WTC11 (cell line): ENCODE results near the gene ITGA1. TPM values are rescaled to one million over a fixed set of nuclear protein-coding genes. Genes with fewer than 3 reads are reported as not detected.

ENCODE experiments used
- ATAC-seq: fragments of 200-7000 bp; cut with Tn5 transposase; 2 replicates; pipeline ENCODE4 v1.10.0; 2021; ENCODE audit warnings: mild to moderate bottlenecking, moderate library complexity
- CTCF ChIA-PET: fragments of 300-600 bp; sonication (Branson Sonifier 250); formaldehyde crosslinking; loops from one replicate; lab custom pipeline; 2021; ENCODE audit warnings: antibody characterized with exemption; lab: Charles Lee
- POLR2A ChIA-PET: fragments of 350-600 bp; sonication (Branson Sonifier 250); formaldehyde crosslinking; loops from one replicate; lab custom pipeline; 2021; ENCODE audit warnings: antibody characterized with exemption; lab: Charles Lee
- DNase-seq: peaks from one replicate; pipeline ENCODE4 v3.0.0; 2021; ENCODE audit warnings: low spot score
- H3K27ac Mint-ChIP-seq: 2 replicates; pipeline ENCODE4 v1.8.0; 2021; ENCODE audit warnings: mixed read lengths
- H3K27me3 Mint-ChIP-seq: 2 replicates; pipeline ENCODE4 v1.8.0; 2021; ENCODE audit warnings: low read depth, mild to moderate bottlenecking, moderate library complexity, mixed read lengths
- H3K36me3 Mint-ChIP-seq: 2 replicates; pipeline ENCODE4 v1.8.0; 2021; ENCODE audit warnings: mixed read lengths
- H3K4me1 Mint-ChIP-seq: 2 replicates; pipeline ENCODE4 v1.8.0; 2022; ENCODE audit warnings: mixed read lengths
- H3K4me3 Mint-ChIP-seq: 2 replicates; pipeline ENCODE4 v1.8.0; 2021; ENCODE audit warnings: mild to moderate bottlenecking, moderate library complexity, mixed read lengths
- H3K9me3 Mint-ChIP-seq: 2 replicates; pipeline ENCODE4 v1.8.0; 2021; ENCODE audit warnings: mixed read lengths
- CBFB ChIP-seq: sonication (generic); formaldehyde crosslinking; IDR thresholded peaks from 2 replicates; pipeline ENCODE4 v1.8.1; 2022; ENCODE audit warnings: mild to moderate bottlenecking, low read depth, missing genetic modification reagents
- CREB1 ChIP-seq: sonication (generic); formaldehyde crosslinking; IDR thresholded peaks from 2 replicates; pipeline ENCODE4 v1.8.0; 2023; ENCODE audit warnings: mild to moderate bottlenecking, missing genetic modification reagents
- FOXK1 ChIP-seq: sonication (generic); formaldehyde crosslinking; IDR thresholded peaks from 2 replicates; pipeline ENCODE4 v1.8.0; 2022; ENCODE audit warnings: mild to moderate bottlenecking, moderate library complexity, missing genetic modification reagents
- FOXP1 ChIP-seq: sonication (generic); formaldehyde crosslinking; IDR thresholded peaks from 2 replicates; pipeline ENCODE4 v1.8.0; 2022; ENCODE audit warnings: missing genetic modification reagents, mild to moderate bottlenecking, moderate library complexity, borderline replicate concordance
- GABPB1 ChIP-seq: sonication (generic); formaldehyde crosslinking; IDR thresholded peaks from 2 replicates; pipeline ENCODE4 v1.8.1; 2023; ENCODE audit warnings: mild to moderate bottlenecking, missing genetic modification reagents
- IRF2 ChIP-seq: sonication (generic); formaldehyde crosslinking; IDR thresholded peaks from 2 replicates; pipeline ENCODE4 v1.8.0; 2022; ENCODE audit warnings: low read depth, missing genetic modification reagents, borderline replicate concordance
- MYBL2 ChIP-seq: sonication (generic); formaldehyde crosslinking; IDR thresholded peaks from 2 replicates; pipeline ENCODE4 v1.8.1; 2023; ENCODE audit warnings: mild to moderate bottlenecking, moderate library complexity, missing genetic modification reagents
- NFATC4 ChIP-seq: fragments of 250-450 bp; sonication (Bioruptor Pico); IDR thresholded peaks from 2 replicates; pipeline ENCODE4 v1.9.0; 2021; ENCODE audit warnings: mild to moderate bottlenecking
- NFYB ChIP-seq: sonication (generic); formaldehyde crosslinking; conservative IDR thresholded peaks from 2 replicates; pipeline ENCODE4 v1.8.0; 2022; ENCODE audit warnings: low read depth, missing genetic modification reagents
- NR1H2 ChIP-seq: sonication (generic); formaldehyde crosslinking; IDR thresholded peaks from 2 replicates; pipeline ENCODE4 v1.9.0; 2021; ENCODE audit warnings: mild to moderate bottlenecking, moderate library complexity, missing genetic modification reagents
- PRRX2 ChIP-seq: fragments of 250-450 bp; sonication (Bioruptor Pico); IDR thresholded peaks from 2 replicates; pipeline ENCODE4 v1.8.0; 2021; ENCODE audit warnings: mild to moderate bottlenecking
- RELA ChIP-seq: sonication (generic); formaldehyde crosslinking; IDR thresholded peaks from 2 replicates; pipeline ENCODE4 v1.8.1; 2022; ENCODE audit warnings: missing genetic modification reagents, mild to moderate bottlenecking, borderline replicate concordance
- TP53 ChIP-seq: sonication (generic); formaldehyde crosslinking; IDR thresholded peaks from 2 replicates; pipeline ENCODE4 v1.8.1; 2023; ENCODE audit warnings: mild to moderate bottlenecking, missing genetic modification reagents
- ZNF121 ChIP-seq: sonication (generic); formaldehyde crosslinking; IDR thresholded peaks from 2 replicates; pipeline ENCODE4 v1.8.0; 2023; ENCODE audit warnings: missing genetic modification reagents
- total RNA-seq: library from RNA; stranded (reverse); gene quantifications from 3 replicates; pipeline ENCODE4 v1.2.3, GENCODE V29; 2021
- TF ChIP-seq, protein P1 (sequence below): sonication (generic); formaldehyde crosslinking; IDR thresholded peaks from 2 replicates; pipeline ENCODE4 v1.8.1; 2022; ENCODE audit warnings: mild to moderate bottlenecking, missing genetic modification reagents, moderate library complexity, borderline replicate concordance
- TF ChIP-seq, protein P2 (sequence below): fragments of 250-450 bp; sonication (Bioruptor Pico); IDR thresholded peaks from 2 replicates; pipeline ENCODE4 v1.9.0; 2021; ENCODE audit warnings: mild to moderate bottlenecking
- TF ChIP-seq, protein P3 (sequence below): sonication (generic); formaldehyde crosslinking; IDR thresholded peaks from 2 replicates; pipeline ENCODE4 v1.8.0; 2023; ENCODE audit warnings: missing genetic modification reagents, mild to moderate bottlenecking, borderline replicate concordance
- TF ChIP-seq, protein P4 (sequence below): fragments of 200-600 bp; IDR thresholded peaks from 2 replicates; pipeline ENCODE4 v1.8.0; 2022; ENCODE audit warnings: antibody characterized with exemption
- TF ChIP-seq, protein P5 (sequence below): sonication (generic); formaldehyde crosslinking; IDR thresholded peaks from 2 replicates; pipeline ENCODE4 v1.8.1; 2023; ENCODE audit warnings: mild to moderate bottlenecking, missing genetic modification reagents
- TF ChIP-seq, protein P6 (sequence below): sonication (generic); formaldehyde crosslinking; IDR thresholded peaks from 2 replicates; pipeline ENCODE4 v1.8.1; 2023; ENCODE audit warnings: mild to moderate bottlenecking, missing genetic modification reagents
- TF ChIP-seq, protein P7 (sequence below): sonication (generic); formaldehyde crosslinking; conservative IDR thresholded peaks from 2 replicates; pipeline ENCODE4 v1.8.1; 2022; ENCODE audit warnings: mild to moderate bottlenecking, missing genetic modification reagents

The ITGA1 gene
- total RNA-seq, 1 experiment from 2014 or later: 6.5 TPM

DNA sequence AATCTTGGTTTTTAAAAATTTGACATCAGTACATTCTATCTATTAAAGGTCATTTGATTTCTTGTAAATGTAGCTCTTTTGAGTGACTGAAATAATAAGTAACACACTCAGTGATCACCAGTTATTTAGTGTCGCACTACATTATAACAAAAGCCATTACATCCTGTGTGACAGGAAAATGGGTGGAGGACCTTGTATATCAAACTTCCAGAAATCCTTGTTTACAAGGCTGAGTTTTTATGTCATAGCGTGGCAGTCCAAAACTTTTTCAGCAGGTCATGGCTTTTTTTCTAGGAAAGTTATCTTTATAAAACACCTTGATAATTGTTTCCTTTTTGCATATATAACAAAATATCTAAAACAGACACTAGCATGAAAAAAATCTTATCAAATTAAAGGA is 14.4 kb upstream of the ITGA1 start:
- no peak overlapping the region for H3K4me3 Mint-ChIP-seq
- ChIA-PET CTCF (interaction anchor here (0.9 to 1.4 kb wide), 2 partner anchors 26 to 80 kb away, joined by 3 read pairs; no protein-coding TSS in a partner anchor), POLR2A (interaction anchor here (0.6 kb wide), 1 partner anchor 69 kb away, joined by 5 read pairs; no protein-coding TSS in a partner anchor)
- DNase-seq (no peak), ATAC-seq (no peak)
- H3K27ac Mint-ChIP-seq: no peak overlapping the region
- H3K27me3 Mint-ChIP-seq: no peaks in the 10 kb centered on the region
- no peaks in the 10 kb centered on the region; the same call in 1 of the 2 replicates for H3K9me3 Mint-ChIP-seq
- peaks cover 18% of the 10 kb centered on the region for H3K4me1 Mint-ChIP-seq
- no peaks in the 10 kb centered on the region for H3K36me3 Mint-ChIP-seq
- TF ChIP-seq NR1H2 (CRISPR knock-in tag) (no peak), RELA (CRISPR knock-in tag) (no peak), CBFB (no peak), NFATC4 (CRISPR knock-in tag) (no peak), TP53 (no peak)

DNA sequence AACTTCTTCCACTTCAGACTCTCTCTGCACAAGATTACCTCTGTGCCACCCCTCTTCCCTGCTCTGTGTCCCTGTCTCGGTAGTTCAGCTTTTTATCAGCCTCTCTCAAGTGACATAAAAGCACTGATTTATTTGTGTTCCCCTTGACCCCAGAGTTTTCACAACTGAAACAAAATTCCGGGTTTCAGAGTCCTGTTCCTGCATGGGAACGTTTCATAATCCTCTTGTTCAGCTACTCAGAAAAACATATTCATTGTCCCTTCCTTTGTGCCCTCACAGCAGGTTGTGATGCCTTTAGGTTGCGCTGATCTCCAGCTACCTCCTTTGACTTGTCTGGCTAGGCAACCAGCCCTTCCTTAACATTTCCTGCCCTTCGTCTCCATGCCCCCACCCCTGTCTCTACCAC is 13.7 kb upstream of the ITGA1 start:
- CTCF ChIA-PET: interaction anchor here (0.9 to 1.4 kb wide), 2 partner anchors 25 to 81 kb away, joined by 3 read pairs; no protein-coding TSS in a partner anchor
- TF ChIP-seq FOXK1 (CRISPR knock-in tag) (no peak), IRF2 (CRISPR knock-in tag) (no peak), ZNF121 (CRISPR knock-in tag) (no peak), PRRX2 (CRISPR knock-in tag) (no peak), MYBL2 (CRISPR knock-in tag) (no peak), CREB1 (CRISPR knock-in tag) (no peak), GABPB1 (CRISPR knock-in tag) (no peak), FOXP1 (no peak), RELA (CRISPR knock-in tag) (no peak), NFYB (no peak)
- TF ChIP-seq, protein P1, sequence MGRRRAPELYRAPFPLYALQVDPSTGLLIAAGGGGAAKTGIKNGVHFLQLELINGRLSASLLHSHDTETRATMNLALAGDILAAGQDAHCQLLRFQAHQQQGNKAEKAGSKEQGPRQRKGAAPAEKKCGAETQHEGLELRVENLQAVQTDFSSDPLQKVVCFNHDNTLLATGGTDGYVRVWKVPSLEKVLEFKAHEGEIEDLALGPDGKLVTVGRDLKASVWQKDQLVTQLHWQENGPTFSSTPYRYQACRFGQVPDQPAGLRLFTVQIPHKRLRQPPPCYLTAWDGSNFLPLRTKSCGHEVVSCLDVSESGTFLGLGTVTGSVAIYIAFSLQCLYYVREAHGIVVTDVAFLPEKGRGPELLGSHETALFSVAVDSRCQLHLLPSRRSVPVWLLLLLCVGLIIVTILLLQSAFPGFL (CRISPR knock-in tag): no peak
- TF ChIP-seq, protein P2, sequence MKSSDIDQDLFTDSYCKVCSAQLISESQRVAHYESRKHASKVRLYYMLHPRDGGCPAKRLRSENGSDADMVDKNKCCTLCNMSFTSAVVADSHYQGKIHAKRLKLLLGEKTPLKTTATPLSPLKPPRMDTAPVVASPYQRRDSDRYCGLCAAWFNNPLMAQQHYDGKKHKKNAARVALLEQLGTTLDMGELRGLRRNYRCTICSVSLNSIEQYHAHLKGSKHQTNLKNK (CRISPR knock-in tag): no peak
- TF ChIP-seq, protein P3, sequence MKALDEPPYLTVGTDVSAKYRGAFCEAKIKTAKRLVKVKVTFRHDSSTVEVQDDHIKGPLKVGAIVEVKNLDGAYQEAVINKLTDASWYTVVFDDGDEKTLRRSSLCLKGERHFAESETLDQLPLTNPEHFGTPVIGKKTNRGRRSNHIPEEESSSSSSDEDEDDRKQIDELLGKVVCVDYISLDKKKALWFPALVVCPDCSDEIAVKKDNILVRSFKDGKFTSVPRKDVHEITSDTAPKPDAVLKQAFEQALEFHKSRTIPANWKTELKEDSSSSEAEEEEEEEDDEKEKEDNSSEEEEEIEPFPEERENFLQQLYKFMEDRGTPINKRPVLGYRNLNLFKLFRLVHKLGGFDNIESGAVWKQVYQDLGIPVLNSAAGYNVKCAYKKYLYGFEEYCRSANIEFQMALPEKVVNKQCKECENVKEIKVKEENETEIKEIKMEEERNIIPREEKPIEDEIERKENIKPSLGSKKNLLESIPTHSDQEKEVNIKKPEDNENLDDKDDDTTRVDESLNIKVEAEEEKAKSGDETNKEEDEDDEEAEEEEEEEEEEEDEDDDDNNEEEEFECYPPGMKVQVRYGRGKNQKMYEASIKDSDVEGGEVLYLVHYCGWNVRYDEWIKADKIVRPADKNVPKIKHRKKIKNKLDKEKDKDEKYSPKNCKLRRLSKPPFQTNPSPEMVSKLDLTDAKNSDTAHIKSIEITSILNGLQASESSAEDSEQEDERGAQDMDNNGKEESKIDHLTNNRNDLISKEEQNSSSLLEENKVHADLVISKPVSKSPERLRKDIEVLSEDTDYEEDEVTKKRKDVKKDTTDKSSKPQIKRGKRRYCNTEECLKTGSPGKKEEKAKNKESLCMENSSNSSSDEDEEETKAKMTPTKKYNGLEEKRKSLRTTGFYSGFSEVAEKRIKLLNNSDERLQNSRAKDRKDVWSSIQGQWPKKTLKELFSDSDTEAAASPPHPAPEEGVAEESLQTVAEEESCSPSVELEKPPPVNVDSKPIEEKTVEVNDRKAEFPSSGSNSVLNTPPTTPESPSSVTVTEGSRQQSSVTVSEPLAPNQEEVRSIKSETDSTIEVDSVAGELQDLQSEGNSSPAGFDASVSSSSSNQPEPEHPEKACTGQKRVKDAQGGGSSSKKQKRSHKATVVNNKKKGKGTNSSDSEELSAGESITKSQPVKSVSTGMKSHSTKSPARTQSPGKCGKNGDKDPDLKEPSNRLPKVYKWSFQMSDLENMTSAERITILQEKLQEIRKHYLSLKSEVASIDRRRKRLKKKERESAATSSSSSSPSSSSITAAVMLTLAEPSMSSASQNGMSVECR (CRISPR knock-in tag): no peak
- TF ChIP-seq, protein P4, sequence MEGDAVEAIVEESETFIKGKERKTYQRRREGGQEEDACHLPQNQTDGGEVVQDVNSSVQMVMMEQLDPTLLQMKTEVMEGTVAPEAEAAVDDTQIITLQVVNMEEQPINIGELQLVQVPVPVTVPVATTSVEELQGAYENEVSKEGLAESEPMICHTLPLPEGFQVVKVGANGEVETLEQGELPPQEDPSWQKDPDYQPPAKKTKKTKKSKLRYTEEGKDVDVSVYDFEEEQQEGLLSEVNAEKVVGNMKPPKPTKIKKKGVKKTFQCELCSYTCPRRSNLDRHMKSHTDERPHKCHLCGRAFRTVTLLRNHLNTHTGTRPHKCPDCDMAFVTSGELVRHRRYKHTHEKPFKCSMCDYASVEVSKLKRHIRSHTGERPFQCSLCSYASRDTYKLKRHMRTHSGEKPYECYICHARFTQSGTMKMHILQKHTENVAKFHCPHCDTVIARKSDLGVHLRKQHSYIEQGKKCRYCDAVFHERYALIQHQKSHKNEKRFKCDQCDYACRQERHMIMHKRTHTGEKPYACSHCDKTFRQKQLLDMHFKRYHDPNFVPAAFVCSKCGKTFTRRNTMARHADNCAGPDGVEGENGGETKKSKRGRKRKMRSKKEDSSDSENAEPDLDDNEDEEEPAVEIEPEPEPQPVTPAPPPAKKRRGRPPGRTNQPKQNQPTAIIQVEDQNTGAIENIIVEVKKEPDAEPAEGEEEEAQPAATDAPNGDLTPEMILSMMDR: no peak
- TF ChIP-seq, protein P5, sequence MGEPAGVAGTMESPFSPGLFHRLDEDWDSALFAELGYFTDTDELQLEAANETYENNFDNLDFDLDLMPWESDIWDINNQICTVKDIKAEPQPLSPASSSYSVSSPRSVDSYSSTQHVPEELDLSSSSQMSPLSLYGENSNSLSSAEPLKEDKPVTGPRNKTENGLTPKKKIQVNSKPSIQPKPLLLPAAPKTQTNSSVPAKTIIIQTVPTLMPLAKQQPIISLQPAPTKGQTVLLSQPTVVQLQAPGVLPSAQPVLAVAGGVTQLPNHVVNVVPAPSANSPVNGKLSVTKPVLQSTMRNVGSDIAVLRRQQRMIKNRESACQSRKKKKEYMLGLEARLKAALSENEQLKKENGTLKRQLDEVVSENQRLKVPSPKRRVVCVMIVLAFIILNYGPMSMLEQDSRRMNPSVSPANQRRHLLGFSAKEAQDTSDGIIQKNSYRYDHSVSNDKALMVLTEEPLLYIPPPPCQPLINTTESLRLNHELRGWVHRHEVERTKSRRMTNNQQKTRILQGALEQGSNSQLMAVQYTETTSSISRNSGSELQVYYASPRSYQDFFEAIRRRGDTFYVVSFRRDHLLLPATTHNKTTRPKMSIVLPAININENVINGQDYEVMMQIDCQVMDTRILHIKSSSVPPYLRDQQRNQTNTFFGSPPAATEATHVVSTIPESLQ (CRISPR knock-in tag): no peak
- TF ChIP-seq, protein P6, sequence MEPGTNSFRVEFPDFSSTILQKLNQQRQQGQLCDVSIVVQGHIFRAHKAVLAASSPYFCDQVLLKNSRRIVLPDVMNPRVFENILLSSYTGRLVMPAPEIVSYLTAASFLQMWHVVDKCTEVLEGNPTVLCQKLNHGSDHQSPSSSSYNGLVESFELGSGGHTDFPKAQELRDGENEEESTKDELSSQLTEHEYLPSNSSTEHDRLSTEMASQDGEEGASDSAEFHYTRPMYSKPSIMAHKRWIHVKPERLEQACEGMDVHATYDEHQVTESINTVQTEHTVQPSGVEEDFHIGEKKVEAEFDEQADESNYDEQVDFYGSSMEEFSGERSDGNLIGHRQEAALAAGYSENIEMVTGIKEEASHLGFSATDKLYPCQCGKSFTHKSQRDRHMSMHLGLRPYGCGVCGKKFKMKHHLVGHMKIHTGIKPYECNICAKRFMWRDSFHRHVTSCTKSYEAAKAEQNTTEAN (CRISPR knock-in tag): no peak
- TF ChIP-seq, protein P7, sequence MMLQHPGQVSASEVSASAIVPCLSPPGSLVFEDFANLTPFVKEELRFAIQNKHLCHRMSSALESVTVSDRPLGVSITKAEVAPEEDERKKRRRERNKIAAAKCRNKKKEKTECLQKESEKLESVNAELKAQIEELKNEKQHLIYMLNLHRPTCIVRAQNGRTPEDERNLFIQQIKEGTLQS (CRISPR knock-in tag): no peak
- no peak for DNase-seq
- POLR2A ChIA-PET: interaction anchor here (0.6 kb wide), 1 partner anchor 68 kb away, joined by 5 read pairs; no protein-coding TSS in a partner anchor
- no peaks in the 10 kb centered on the region for H3K27me3 Mint-ChIP-seq
- H3K27ac Mint-ChIP-seq: peak overlapping the region; percentile 39
- peaks cover 18% of the 10 kb centered on the region for H3K4me1 Mint-ChIP-seq
- H3K4me3 Mint-ChIP-seq: no peak overlapping the region
- H3K9me3 Mint-ChIP-seq: no peaks in the 10 kb centered on the region; the same call in 1 of the 2 replicates
- H3K36me3 Mint-ChIP-seq: no peaks in the 10 kb centered on the region
- peak; percentile 90 for ATAC-seq
